A673 (cell line): ENCODE data around the gene CMPK1.

Experiments used
- CTCF ChIP-seq: fragments of 300-800, 200-600 bp; sonication (generic); conservative IDR thresholded peaks from 2 replicates; pipeline ENCODE4 v1.5.1; 2017; ENCODE audit warnings: low read depth, mild to moderate bottlenecking, antibody characterized with exemption, low read length, moderate library complexity, mixed read lengths
- EZH2 ChIP-seq: fragments of 200-600 bp; sonication (generic); IDR thresholded peaks from 2 replicates; pipeline ENCODE4 v1.6.1; 2017; ENCODE audit warnings: borderline replicate concordance, low read depth, mild to moderate bottlenecking, mixed read lengths, antibody characterized with exemption, low read length; ENCODE audit not compliant: poor library complexity, severe bottlenecking

DNA sequence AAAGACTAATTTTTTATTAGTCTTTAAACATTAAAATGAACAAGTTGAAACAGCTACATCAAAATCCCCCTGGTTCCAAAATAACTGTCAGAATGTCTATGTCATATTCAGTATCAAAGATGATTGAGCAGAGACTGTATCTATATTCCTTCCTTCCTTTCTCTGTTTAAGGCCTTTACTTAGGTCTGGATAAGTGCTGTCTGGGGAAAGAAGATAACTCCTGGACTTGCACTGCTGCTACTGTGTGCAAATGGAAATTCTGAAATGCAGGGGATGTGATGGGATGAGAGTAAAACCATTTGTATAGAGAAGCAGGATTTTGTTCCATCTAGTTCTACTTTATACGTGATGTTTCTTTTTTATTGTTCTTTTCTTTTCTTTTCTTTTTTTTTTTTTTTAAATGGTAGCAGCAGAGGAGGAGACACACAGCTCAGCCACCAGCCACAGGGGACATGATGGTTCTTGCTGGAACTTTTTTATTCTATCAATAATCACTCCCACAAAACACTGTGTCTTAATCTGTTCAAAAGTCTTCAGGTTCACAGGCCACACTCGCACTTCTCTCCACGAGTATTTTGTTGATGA is 48.9 kb downstream of the CMPK1 start:
- TF ChIP-seq CTCF (no peak), EZH2 (no peak)
